GM19438 (cell line): Measurements from ENCODE around the gene ALK.

Experiments
- ATAC-seq: cut with Tn5 transposase; IDR thresholded peaks from one replicate; pipeline ENCODE4 v1.9.1; 2021; ENCODE audit warnings: low read depth; ENCODE audit not compliant: unreplicated experiment

The ALK gene

DNA sequence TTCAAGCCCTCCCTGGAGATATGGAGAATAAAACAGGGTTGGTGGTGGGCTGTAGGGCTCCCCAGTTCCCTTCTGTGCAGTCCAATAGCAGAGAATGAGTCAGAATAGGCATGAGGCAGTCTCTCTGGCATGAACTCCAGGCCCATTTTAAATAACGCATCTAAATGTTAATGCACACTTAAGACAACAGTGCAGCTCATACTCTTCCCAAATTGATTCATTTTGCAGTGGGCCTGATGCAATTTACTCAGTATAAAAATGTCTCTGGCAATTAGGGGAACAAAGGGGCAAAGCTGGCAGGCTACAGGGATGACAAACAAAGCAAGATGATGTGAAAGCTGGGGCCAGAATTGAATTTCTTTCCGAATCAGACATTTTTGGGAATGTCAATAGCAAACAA is 403.4 kb downstream of the ALK start:
- ATAC-seq, result no peak

DNA sequence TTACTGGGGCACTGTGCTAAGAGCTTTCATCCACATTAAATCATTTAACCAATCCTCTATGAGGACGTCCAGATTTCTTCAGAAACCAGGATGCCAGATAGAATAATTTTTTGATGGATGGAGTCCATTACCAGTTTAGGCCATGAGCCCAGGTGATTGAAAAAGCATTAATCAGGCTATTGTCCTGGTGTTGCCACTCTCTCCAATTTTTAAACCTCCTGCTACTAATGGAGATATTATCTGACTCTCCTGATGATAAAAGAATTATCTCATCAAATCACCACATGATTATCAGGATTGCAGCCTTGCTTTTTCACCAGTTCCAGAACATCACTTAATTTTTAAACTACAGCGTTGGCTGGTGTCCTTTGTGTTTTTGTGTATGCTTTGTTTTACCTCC is 404.0 kb downstream of the ALK start:
- no peak for ATAC-seq

DNA sequence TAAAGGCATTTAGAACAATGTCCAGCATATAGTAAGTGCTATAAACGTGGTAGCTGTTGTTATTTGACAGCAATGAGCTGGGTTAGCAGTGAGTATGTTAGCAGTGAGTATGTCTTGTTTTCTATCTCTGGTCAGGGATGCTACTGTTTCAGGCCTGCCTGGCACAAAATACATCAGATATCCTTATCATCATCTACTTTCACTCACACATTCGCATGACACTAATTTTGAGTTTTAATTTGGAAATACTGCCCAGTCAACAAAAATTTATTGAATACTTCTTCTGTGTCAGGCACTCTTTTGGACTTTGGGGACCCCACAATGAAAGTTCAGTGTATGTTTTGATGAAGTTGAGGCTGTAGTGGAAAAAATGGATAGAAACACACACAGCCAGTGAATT is 404.6 kb downstream of the ALK start:
- ATAC-seq, result no peak

- ATAC-seq, result no peak
These were observed 411.5 kb downstream of the ALK start for GRCh38 chr2:29509878-29510277.

GRCh38 chr2:29509397-29509796 is 412.0 kb downstream of the ALK start:
- no peak for ATAC-seq

DNA sequence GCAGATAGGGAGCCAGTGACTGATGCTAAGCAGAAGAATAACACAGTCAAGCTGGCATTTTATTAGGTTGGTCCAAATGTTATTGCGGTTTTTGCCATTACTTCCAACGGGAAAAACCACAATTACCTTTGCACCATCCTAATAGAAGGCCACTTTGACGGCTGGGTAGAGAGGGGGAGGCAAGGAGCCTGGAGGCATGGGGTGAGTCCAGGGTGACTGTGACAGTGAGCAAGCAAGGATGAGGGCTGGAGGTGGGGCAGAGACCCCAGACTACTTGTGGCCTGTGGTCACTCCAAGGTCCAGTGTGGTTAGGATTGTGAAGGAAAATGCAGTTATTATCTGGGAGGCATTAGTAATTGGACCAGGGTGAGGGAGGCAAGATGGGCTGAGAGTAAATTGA is 416.6 kb downstream of the ALK start:
- ATAC-seq, result no peak

DNA sequence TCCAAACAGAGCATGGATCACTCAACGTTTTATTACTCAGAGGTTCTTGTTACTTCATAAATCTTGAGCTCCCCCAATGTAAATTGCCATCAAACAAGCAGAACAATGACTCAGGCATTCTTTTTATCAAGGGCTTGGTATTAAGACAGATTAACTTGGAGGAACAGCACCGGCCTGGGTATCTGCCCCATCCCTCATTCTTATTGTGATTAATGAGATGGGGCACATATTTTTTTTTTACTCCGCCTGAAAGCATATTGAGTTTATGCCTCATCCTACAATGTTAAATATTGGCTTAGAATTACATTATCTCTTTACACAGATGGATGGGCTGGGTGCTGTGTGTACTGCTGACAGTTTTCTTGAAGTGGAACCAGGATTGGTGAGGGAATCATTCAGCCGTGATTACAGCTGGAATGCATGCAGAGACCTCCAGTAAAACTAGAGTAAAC is 418.9 kb downstream of the ALK start:
- no peak for ATAC-seq

GRCh38 chr2:29497375-29497774 is 424.0 kb downstream of the ALK start:
- ATAC-seq, result no peak

- ATAC-seq, result no peak
These were observed 425.2 kb downstream of the ALK start for GRCh38 chr2:29496198-29496597.

DNA sequence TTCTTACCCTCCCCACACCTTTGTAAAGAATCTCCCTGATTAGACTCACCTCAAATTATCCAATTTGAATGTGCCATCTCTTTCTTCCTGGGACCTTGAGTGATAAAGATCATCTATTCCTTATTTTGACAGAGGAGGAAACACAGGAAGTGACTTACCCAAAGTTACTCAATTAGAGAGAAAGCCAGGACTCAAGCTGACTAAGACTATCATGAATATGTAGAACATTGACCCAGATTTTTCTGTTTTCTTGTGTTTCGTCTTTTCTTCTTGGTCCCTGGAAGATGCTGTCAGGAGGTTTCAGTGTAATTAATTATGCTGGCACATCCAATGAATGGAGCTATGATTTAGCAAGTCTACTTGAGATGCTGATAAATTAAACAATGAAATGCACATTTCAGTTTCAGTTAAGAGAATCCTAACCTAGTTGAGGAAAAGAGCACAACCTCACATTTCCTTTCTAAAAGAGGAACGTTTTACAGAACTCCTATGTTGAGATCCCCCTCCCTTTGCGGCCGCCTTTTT is 425.8 kb downstream of the ALK start:
- no peak for ATAC-seq

- ATAC-seq, result no peak
These were observed 426.3 kb downstream of the ALK start for GRCh38 chr2:29495068-29495467.

DNA sequence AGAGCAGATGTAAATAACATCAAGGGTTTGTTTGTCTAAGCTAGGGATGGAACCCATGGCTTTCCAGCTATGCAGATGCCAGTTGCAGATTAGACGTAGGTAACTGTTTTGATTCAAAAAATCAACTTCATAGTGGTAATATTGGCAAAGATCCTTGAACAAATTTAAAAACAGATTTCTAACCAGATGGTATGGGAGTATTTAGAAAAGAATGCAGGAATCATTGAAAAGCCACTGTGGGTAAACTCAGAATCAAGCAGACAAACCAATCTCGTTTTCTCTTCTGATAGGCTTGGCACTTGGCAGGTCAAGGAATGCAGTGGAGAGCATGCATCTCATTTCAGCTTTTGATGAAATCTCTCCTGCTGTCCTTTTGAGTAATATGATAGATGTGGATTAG is 428.7 kb downstream of the ALK start:
- no peak for ATAC-seq

- ATAC-seq, result no peak
These were observed 431.3 kb downstream of the ALK start for GRCh38 chr2:29490045-29490444.

- ATAC-seq, result no peak
These were observed 431.8 kb downstream of the ALK start for GRCh38 chr2:29489568-29489967.

DNA sequence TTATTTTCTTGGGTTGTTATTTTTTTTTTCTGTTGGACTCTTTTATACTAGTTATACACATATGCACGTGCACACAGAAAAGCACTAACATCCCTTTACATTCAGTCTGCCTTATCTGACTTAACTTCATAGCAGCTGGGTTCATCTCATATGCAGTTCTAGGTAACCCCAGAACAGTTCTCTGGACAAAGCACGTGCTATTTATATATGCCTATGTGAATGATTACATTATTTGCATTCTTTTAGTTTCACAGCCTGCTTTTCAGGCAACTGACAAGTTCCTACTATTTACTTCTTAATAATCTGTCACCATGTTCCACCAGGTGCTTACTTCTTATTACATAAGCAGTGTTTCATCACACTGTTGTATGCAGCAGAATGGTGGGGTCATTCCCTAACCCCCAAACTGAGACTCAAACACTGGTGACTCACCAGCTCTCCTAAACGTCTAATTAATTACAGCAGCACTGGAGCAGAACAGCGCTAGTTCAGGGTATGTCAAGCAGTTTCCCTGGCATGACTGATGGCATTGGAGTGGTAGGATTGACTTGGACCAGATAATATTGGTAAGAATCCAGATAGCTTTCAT is 433.3 kb downstream of the ALK start:
- ATAC-seq, result no peak

- no peak for ATAC-seq
These were observed 435.8 kb downstream of the ALK start for GRCh38 chr2:29485631-29486030.

DNA sequence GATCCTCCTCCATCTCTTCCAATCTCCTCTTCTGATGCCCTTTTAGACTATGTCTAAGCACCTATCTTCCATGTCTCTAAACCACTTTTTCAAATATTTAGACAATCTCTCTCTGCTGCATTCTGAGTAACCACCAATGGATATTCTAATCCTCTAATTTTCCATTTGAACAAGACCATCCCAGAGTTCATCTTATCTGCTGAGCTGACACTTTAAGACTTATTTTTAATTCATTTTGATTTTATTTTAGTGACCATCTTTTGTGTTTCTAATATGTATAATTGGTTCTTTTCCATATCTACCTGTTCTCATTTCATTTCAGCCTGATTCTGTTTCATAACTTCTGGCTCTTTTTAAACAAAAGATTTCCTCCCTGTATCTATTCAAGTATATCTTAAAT is 436.3 kb downstream of the ALK start:
- ATAC-seq, result no peak

DNA sequence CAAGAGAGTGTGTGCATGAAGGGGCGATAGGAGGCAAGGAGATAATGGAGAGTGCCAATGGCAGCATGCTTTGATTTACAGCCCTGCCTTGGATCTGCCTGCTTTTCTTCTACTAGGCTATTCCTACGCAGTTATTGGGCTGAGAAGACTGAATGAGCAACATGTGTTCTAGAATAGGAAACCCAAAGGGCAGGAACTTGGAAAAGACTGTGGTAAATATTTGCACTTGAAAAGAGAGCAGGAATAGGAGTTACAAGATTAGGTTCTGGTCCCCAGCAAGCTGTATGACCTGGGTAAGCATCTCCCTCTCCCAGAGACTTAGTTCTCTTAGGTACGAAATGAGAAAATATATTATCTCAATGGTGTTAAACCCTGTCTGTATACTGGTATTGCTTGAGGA is 438.5 kb downstream of the ALK start:
- ATAC-seq, result no peak

DNA sequence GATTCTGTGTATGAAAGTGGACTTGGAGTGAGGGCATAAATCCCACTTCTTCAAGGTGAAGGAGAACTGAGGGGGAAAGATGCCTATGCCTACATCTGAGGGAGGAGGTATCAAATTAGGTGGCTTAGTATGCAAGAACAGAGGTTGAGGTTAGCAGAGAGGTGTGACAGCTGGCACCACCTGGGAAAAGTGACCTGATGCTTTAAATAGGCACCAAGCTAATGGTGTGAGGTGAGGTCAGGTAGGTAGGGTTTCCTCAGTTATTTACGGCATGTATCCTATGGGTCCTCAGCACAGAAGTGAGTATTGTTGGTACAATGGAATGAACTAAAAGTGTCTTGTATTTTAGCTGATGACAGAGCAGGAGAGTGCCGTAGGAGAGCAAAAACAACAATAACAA is 439.0 kb downstream of the ALK start:
- ATAC-seq, result no peak

GRCh38 chr2:29481313-29481712 is 440.1 kb downstream of the ALK start:
- no peak for ATAC-seq

GRCh38 chr2:29480426-29480825 is 441.0 kb downstream of the ALK start:
- ATAC-seq, result no peak

DNA sequence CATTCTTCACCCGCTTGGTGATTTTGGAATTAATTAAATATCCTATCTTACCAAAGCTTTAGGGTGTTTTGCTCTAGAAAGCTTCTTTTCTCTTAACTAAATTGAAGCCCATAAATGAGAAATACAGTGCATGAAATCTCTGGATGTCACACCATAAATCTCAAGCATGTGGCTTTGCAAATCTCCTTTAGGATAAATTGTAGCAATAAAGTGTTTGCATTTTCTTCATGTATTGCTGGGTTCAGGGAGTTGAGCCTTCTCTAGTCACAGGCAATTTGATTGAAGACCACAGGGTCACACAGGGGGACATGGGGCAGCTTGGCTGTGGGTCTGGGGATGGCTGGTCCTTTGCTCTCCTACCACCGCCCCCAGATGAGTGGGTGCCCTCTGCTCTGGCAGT is 442.0 kb downstream of the ALK start:
- ATAC-seq, result no peak

- no peak for ATAC-seq
These were observed 442.7 kb downstream of the ALK start for GRCh38 chr2:29478641-29479040.
